Astrocyte (in vitro differentiated cells and primary cell): ENCODE results near the gene GRHL1.

Source experiments
- CTCF ChIP-seq: IDR thresholded peaks from 2 replicates; pipeline ENCODE4 v1.5.1; 2011; ENCODE audit warnings: low read depth, mild to moderate bottlenecking, inconsistent platforms, low read length, moderate library complexity; ENCODE audit not compliant: insufficient read depth
- EZH2 ChIP-seq: IDR thresholded peaks from 2 replicates; pipeline ENCODE4 v1.6.1; 2012; ENCODE audit warnings: mild to moderate bottlenecking, low read length, inconsistent platforms; ENCODE audit not compliant: insufficient read depth

- TF ChIP-seq CTCF (no peak), EZH2 (no peak)
These were observed 1.4 kb upstream of the GRHL1 start for GRCh38 chr2:9949992-9950520.
